ENCODE measurements around the gene AOX1.

GRCh38 chr2:200587007-200587616 lies 1.3 kb downstream of the AOX1 start:
- TF ChIP-seq CTCF (tag by site-specific recombination; IDR thresholded peaks at IDR 0.05) (no peak), BCL11B (tag by site-specific recombination; IDR thresholded peaks at IDR 0.05; ENCODE audit: low read depth) (no peak), SETDB1 (IDR thresholded peaks at IDR 0.05; ENCODE audit: insufficient read length, low read length) (no peak), ZNF513 (tag by site-specific recombination; IDR thresholded peaks at IDR 0.05) (no peak), ZNF292 (tag by site-specific recombination; IDR thresholded peaks at IDR 0.05; ENCODE audit: borderline replicate concordance, low read depth) (no peak), ZNF133 (tag by site-specific recombination; IDR thresholded peaks at IDR 0.05) (no peak), ZNF660 (tag by site-specific recombination; IDR thresholded peaks at IDR 0.05) (no peak), ZNF214 (tag by site-specific recombination; IDR thresholded peaks at IDR 0.05; ENCODE audit: borderline replicate concordance) (no peak)
- TF ChIP-seq, protein P1, sequence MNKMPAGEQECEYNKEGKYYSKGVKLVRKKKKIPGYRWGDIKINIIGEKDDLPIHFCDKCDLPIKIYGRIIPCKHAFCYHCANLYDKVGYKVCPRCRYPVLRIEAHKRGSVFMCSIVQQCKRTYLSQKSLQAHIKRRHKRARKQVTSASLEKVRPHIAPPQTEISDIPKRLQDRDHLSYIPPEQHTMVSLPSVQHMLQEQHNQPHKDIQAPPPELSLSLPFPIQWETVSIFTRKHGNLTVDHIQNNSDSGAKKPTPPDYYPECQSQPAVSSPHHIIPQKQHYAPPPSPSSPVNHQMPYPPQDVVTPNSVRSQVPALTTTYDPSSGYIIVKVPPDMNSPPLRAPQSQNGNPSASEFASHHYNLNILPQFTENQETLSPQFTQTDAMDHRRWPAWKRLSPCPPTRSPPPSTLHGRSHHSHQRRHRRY (tag by site-specific recombination; IDR thresholded peaks at IDR 0.05) = no peak
- TF ChIP-seq, protein P2, sequence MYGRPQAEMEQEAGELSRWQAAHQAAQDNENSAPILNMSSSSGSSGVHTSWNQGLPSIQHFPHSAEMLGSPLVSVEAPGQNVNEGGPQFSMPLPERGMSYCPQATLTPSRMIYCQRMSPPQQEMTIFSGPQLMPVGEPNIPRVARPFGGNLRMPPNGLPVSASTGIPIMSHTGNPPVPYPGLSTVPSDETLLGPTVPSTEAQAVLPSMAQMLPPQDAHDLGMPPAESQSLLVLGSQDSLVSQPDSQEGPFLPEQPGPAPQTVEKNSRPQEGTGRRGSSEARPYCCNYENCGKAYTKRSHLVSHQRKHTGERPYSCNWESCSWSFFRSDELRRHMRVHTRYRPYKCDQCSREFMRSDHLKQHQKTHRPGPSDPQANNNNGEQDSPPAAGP (tag by site-specific recombination; IDR thresholded peaks at IDR 0.05) = no peak
- TF ChIP-seq, protein P3, sequence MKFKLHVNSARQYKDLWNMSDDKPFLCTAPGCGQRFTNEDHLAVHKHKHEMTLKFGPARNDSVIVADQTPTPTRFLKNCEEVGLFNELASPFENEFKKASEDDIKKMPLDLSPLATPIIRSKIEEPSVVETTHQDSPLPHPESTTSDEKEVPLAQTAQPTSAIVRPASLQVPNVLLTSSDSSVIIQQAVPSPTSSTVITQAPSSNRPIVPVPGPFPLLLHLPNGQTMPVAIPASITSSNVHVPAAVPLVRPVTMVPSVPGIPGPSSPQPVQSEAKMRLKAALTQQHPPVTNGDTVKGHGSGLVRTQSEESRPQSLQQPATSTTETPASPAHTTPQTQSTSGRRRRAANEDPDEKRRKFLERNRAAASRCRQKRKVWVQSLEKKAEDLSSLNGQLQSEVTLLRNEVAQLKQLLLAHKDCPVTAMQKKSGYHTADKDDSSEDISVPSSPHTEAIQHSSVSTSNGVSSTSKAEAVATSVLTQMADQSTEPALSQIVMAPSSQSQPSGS (tag by site-specific recombination; IDR thresholded peaks at IDR 0.05; ENCODE audit: low read depth) = no peak
